Measurements from ENCODE around the gene TMEM114. TPM values are rescaled to one million over a fixed set of nuclear protein-coding genes. Genes with fewer than 3 reads are reported as not detected.

The TMEM114 gene
- total RNA-seq, 1 experiment from 2014 or later = not detected

DNA sequence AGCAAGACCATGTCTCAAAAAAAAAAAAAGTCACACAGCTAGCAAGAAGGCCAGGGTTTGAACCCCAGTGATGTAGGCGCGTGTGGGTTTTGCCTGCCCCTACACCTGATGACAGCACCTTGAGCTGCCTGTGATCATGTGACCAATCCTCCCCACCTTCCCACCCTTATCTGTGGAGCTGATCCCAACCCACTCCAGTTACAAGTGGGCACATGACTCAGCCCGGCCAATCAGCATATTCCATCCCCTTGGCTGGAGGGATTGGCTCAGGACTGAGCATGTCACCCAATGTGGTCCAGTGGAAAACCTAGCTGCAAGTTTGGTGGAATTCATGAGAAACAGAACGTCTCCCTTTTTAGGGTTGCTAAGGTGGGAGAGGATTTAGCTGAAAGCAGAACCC lies 6.6 kb downstream of the TMEM114 start:
- Mint-ChIP-seq H3K9me3 (ENCODE audit: unreplicated experiment) (no peaks in the 10 kb centered on the region), H3K27me3 (ENCODE audit: insufficient read depth, unreplicated experiment) (peaks cover 2% of the 10 kb centered on the region), H3K4me1 (ENCODE audit: low read depth, unreplicated experiment) (no peaks in the 10 kb centered on the region), H3K27ac (ENCODE audit: unreplicated experiment) (no peak overlapping the region), H3K36me3 (ENCODE audit: insufficient read depth, unreplicated experiment) (no peaks in the 10 kb centered on the region), H3K4me3 (ENCODE audit: unreplicated experiment) (no peak overlapping the region)
- intact Hi-C loops (cut with micrococcal nuclease; ENCODE audit: unreplicated experiment) = no loop called here
- TF ChIP-seq, protein P1, sequence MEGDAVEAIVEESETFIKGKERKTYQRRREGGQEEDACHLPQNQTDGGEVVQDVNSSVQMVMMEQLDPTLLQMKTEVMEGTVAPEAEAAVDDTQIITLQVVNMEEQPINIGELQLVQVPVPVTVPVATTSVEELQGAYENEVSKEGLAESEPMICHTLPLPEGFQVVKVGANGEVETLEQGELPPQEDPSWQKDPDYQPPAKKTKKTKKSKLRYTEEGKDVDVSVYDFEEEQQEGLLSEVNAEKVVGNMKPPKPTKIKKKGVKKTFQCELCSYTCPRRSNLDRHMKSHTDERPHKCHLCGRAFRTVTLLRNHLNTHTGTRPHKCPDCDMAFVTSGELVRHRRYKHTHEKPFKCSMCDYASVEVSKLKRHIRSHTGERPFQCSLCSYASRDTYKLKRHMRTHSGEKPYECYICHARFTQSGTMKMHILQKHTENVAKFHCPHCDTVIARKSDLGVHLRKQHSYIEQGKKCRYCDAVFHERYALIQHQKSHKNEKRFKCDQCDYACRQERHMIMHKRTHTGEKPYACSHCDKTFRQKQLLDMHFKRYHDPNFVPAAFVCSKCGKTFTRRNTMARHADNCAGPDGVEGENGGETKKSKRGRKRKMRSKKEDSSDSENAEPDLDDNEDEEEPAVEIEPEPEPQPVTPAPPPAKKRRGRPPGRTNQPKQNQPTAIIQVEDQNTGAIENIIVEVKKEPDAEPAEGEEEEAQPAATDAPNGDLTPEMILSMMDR (IDR thresholded peaks at IDR 0.05; ENCODE audit: insufficient read depth in 1 of 2, low read depth in 1 of 2, low read length in 1 of 2, severe bottlenecking in 1 of 2, unreplicated experiment in 1 of 2) = no peak
- DNase-seq = peak; percentile 12 to 54
- H3K4me3 ChIP-seq (ENCODE audit: low read depth, low read length) = no peak overlapping the region
- no peaks in the 10 kb centered on the region for H3K4me1 ChIP-seq
- POLR2A ChIA-PET = no interaction called here
- no TSS peak for BruUV-seq (replicated peaks)
- H3K27me3 ChIP-seq (replicated peaks; ENCODE audit: control insufficient read depth, insufficient read depth, low read length) = no peaks in the 10 kb centered on the region
- CTCF ChIA-PET = no interaction called here
- H3K36me3 ChIP-seq (ENCODE audit: control insufficient read depth, insufficient read depth, low read length) = no peaks in the 10 kb centered on the region
- H3K9me3 ChIP-seq = no peaks in the 10 kb centered on the region

DNA sequence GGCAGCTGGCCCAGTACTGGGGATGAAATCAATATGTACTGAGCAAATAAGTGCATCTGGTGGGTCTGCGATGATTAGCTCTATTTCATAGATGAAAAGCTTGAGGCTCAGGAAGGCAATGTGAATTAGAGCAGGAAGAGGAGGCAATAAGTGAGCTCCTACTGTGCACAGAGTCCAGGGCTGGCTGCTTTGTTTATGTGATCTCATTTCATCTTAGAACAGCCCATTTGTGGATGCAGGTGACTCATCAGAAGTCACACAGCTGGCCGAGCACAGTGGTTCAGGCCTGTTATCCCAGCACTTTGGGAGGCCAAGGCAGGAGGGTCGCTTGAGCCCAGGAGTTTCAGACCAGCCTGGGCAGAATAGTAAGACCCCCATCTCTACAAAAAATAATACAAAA lies 7.1 kb downstream of the TMEM114 start:
- BruUV-seq (replicated peaks) = no TSS peak
- H3K27me3 ChIP-seq (replicated peaks; ENCODE audit: control insufficient read depth, insufficient read depth, low read length) = no peaks in the 10 kb centered on the region
- H3K27ac Mint-ChIP-seq (ENCODE audit: unreplicated experiment) = no peak overlapping the region
- H3K27me3 Mint-ChIP-seq (ENCODE audit: insufficient read depth, unreplicated experiment) = peaks cover 2% of the 10 kb centered on the region
- TF ChIP-seq, protein P1 (IDR thresholded peaks at IDR 0.05; ENCODE audit: insufficient read depth in 1 of 2, low read depth in 1 of 2, low read length in 1 of 2, severe bottlenecking in 1 of 2, unreplicated experiment in 1 of 2) = no peak
- H3K4me1 Mint-ChIP-seq (ENCODE audit: low read depth, unreplicated experiment) = no peaks in the 10 kb centered on the region
- H3K4me3 ChIP-seq (ENCODE audit: low read depth, low read length) = no peak overlapping the region
- no peak overlapping the region for H3K4me3 Mint-ChIP-seq (ENCODE audit: unreplicated experiment)
- H3K4me1 ChIP-seq = no peaks in the 10 kb centered on the region
- ChIA-PET POLR2A (no interaction called here), CTCF (no interaction called here)
- H3K9me3 Mint-ChIP-seq (ENCODE audit: unreplicated experiment) = no peaks in the 10 kb centered on the region
- no peak for DNase-seq
- no peaks in the 10 kb centered on the region for H3K36me3 Mint-ChIP-seq (ENCODE audit: insufficient read depth, unreplicated experiment)
- H3K36me3 ChIP-seq (ENCODE audit: control insufficient read depth, insufficient read depth, low read length) = no peaks in the 10 kb centered on the region
- intact Hi-C loops (cut with micrococcal nuclease; ENCODE audit: unreplicated experiment) = no loop called here
- no peaks in the 10 kb centered on the region for H3K9me3 ChIP-seq

GRCh38 chr16:8581831-8582580 lies 8.3 kb downstream of the TMEM114 start:
- H3K27me3 Mint-ChIP-seq (ENCODE audit: insufficient read depth, unreplicated experiment) = no peaks in the 10 kb centered on the region
- no peaks in the 10 kb centered on the region for H3K36me3 Mint-ChIP-seq (ENCODE audit: insufficient read depth, unreplicated experiment)
- ChIA-PET POLR2A (no interaction called here), CTCF (interaction anchor here (0.6 kb wide), 1 partner anchor 9 kb away, joined by 3 read pairs; no protein-coding TSS in a partner anchor)
- no peak for DNase-seq
- no peaks in the 10 kb centered on the region for H3K9me3 ChIP-seq
- no peak overlapping the region for H3K4me3 ChIP-seq (ENCODE audit: low read depth, low read length)
- H3K9me3 Mint-ChIP-seq (ENCODE audit: unreplicated experiment) = no peaks in the 10 kb centered on the region
- no peaks in the 10 kb centered on the region for H3K4me1 ChIP-seq
- H3K36me3 ChIP-seq (ENCODE audit: control insufficient read depth, insufficient read depth, low read length) = no peaks in the 10 kb centered on the region
- no TSS peak for BruUV-seq (replicated peaks)
- no peaks in the 10 kb centered on the region for H3K27me3 ChIP-seq (replicated peaks; ENCODE audit: control insufficient read depth, insufficient read depth, low read length)
- no peak overlapping the region for H3K27ac Mint-ChIP-seq (ENCODE audit: unreplicated experiment)
- H3K4me1 Mint-ChIP-seq (ENCODE audit: low read depth, unreplicated experiment) = no peaks in the 10 kb centered on the region
- intact Hi-C loops (cut with micrococcal nuclease; ENCODE audit: unreplicated experiment) = no loop called here
- TF ChIP-seq, protein P1 (IDR thresholded peaks at IDR 0.05; ENCODE audit: insufficient read depth in 1 of 2, low read depth in 1 of 2, low read length in 1 of 2, severe bottlenecking in 1 of 2, unreplicated experiment in 1 of 2) = no peak
- no peak overlapping the region for H3K4me3 Mint-ChIP-seq (ENCODE audit: unreplicated experiment)

All from Caco-2 (cell line).